Gastrocnemius medialis (tissue), 4 donors: ENCODE measurements around the gene TEX48. TPM values are rescaled to one million over a fixed set of nuclear protein-coding genes. Genes with fewer than 3 reads are reported as not detected.

Experiments used
- ATAC-seq, 2 donors: fragments of 150-250 bp; one replicate each; pipeline ENCODE4 v1.9.1; 2016
- DNase-seq, 2 donors: peaks; one replicate each; pipeline ENCODE4 v3.0.0-alpha.2; 2019
- H3K27ac ChIP-seq, 4 donors: fragments of 200-600 bp; sonication (generic); 1 replicate in 1 of 4; 2 replicates in 3 of 4; pipeline ENCODE4 v1.5.1; 2016 to 2018; ENCODE audit warnings: mild to moderate bottlenecking in 2 of 4, moderate library complexity in 1 of 4
- H3K27me3 ChIP-seq, 3 donors: fragments of 200-600 bp; sonication (generic) in 2 of 3; 1 replicate in 1 of 3; 2 replicates in 2 of 3; pipeline versions ENCODE4 v1.5.1 to v1.6.0; 2016 to 2019; ENCODE audit warnings: mild to moderate bottlenecking in 1 of 3, moderate library complexity in 1 of 3
- H3K36me3 ChIP-seq, 2 donors: fragments of 200-600 bp; sonication (generic) in 1 of 2; one replicate each; pipeline ENCODE4 v1.5.1; 2017 to 2018
- H3K4me1 ChIP-seq, 2 donors: fragments of 200-600 bp; sonication (generic) in 1 of 2; one replicate each; pipeline ENCODE4 v1.5.1; 2016 to 2017; ENCODE audit warnings: mild to moderate bottlenecking in 2 of 2
- H3K4me3 ChIP-seq, 4 donors: fragments of 200-600 bp; sonication (generic) in 3 of 4; 1 replicate in 1 of 4; 2 replicates in 3 of 4; pipeline ENCODE4 v1.5.1; 2016 to 2019; ENCODE audit warnings: mild to moderate bottlenecking in 2 of 4
- H3K9me3 ChIP-seq, 3 donors: fragments of 200-600 bp; sonication (generic) in 2 of 3; 1 replicate in 1 of 3; 2 replicates in 2 of 3; pipeline ENCODE4 v1.5.1; 2016 to 2019
- CTCF ChIP-seq, 5 experiments: fragments of 450-650 bp in 3 of 5; fragments of 200-600 bp in 2 of 5; sonication (generic) in 2 of 5; IDR thresholded peaks in 4 of 5; conservative IDR thresholded peaks in 1 of 5; 1 replicate in 4 of 5; 2 replicates in 1 of 5; pipeline ENCODE4 v1.5.1; 2016 to 2019; ENCODE audit warnings: antibody characterized with exemption in 5 of 5, mild to moderate bottlenecking in 3 of 5, moderate library complexity in 3 of 5
- POLR2A ChIP-seq, 2 donors: fragments of 450-650 bp; IDR thresholded peaks; one replicate each; pipeline ENCODE4 v1.6.1; 2017; ENCODE audit warnings: antibody characterized with exemption in 2 of 2, mild to moderate bottlenecking in 2 of 2, moderate library complexity in 2 of 2
- in situ Hi-C, 4 donors: fragments of 200-750 bp; cut with MboI; loops; one replicate each; pipeline versions ENCODE4 v1.15.0 to v1.8.0; 2017; ENCODE audit warnings: low sequenced_read_pairs in 4 of 4
- intact Hi-C: fragments of 100-400 bp; cut with DNase I; formaldehyde crosslinking; loops from one replicate; pipeline ENCODE4 v1.15.1; 2023; ENCODE audit warnings: low total_unique reads
- total RNA-seq, 4 donors: library from RNA; depleted of rRNA; stranded (reverse); fragments of >200 nt; gene quantifications; one replicate each; pipeline versions ENCODE4 v1.1.0 to v1.2.3, GENCODE V29; 2016

TEX48 gene
- total RNA-seq, 4 donors from 2014 or later, result not detected

GRCh38 chr9:114638404-114638803 is 43.6 kb downstream of the TEX48 start:
- ATAC-seq, result no peak
- in situ Hi-C loops, result loop anchor here in 1 of 4 donors (25.0 kb wide), 1 partner anchor 151 kb away; no protein-coding TSS in a partner anchor

GRCh38 chr9:114634387-114634786 is 47.6 kb downstream of the TEX48 start:
- in situ Hi-C loops (loop anchor here in 1 of 4 donors (25.0 kb wide), 1 partner anchor 147 kb away; no protein-coding TSS in a partner anchor), intact Hi-C loops (no loop called here)
- ATAC-seq (no peak), DNase-seq (no peak)
- Histone ChIP-seq H3K4me1 (no peaks in the 10 kb centered on the region), H3K27me3 (no peaks in the 10 kb centered on the region), H3K27ac (no peak overlapping the region), H3K4me3 (no peak overlapping the region), H3K36me3 (peaks cover 0 to 54% of the 10 kb centered on the region in 2 donors), H3K9me3 (no peaks in the 10 kb centered on the region)
- TF ChIP-seq CTCF (IDR thresholded peaks at IDR 0.05 in 4 of 5, conservative IDR thresholded peaks at IDR 0.05 in 1 of 5), result no peak
- TF ChIP-seq POLR2A (IDR thresholded peaks at IDR 0.05), result no peak

More at GRCh38 chr9:114638404-114638803, 43.6 kb downstream of the TEX48 start:
- H3K4me3 ChIP-seq, result no peak overlapping the region
- peaks cover 0 to 63% of the 10 kb centered on the region in 2 donors for H3K36me3 ChIP-seq
- intact Hi-C loops, result no loop called here
- H3K27me3 ChIP-seq, result no peaks in the 10 kb centered on the region
- no peak overlapping the region for H3K27ac ChIP-seq
- no peaks in the 10 kb centered on the region for H3K4me1 ChIP-seq
- no peak for TF ChIP-seq POLR2A (IDR thresholded peaks at IDR 0.05)
- no peak for TF ChIP-seq CTCF (IDR thresholded peaks at IDR 0.05 in 4 of 5, conservative IDR thresholded peaks at IDR 0.05 in 1 of 5)
- no peak for DNase-seq
- H3K9me3 ChIP-seq, result no peaks in the 10 kb centered on the region

- DNase-seq, result no peak
- Histone ChIP-seq H3K27ac (no peak overlapping the region), H3K4me3 (no peak overlapping the region), H3K4me1 (no peaks in the 10 kb centered on the region), H3K27me3 (no peaks in the 10 kb centered on the region), H3K36me3 (peaks cover 0 to 55% of the 10 kb centered on the region in 2 donors), H3K9me3 (no peaks in the 10 kb centered on the region)
- TF ChIP-seq POLR2A (IDR thresholded peaks at IDR 0.05) (no peak), CTCF (IDR thresholded peaks at IDR 0.05 in 4 of 5, conservative IDR thresholded peaks at IDR 0.05 in 1 of 5) (no peak)
- intact Hi-C loops (no loop called here), in situ Hi-C loops (loop anchor here in 1 of 4 donors (25.0 kb wide), 1 partner anchor 146 kb away; no protein-coding TSS in a partner anchor)
- ATAC-seq, result no peak
Observed at GRCh38 chr9:114633438-114634089, 48.4 kb downstream of the TEX48 start.

GRCh38 chr9:114631166-114631565 is 50.8 kb downstream of the TEX48 start:
- no peaks in the 10 kb centered on the region for H3K4me1 ChIP-seq
- DNase-seq, result no peak
- in situ Hi-C loops, result loop anchor here in 1 of 4 donors (25.0 kb wide), 1 partner anchor 144 kb away; no protein-coding TSS in a partner anchor
- no peaks in the 10 kb centered on the region for H3K27me3 ChIP-seq
- no peaks in the 10 kb centered on the region for H3K9me3 ChIP-seq
- ATAC-seq, result no peak
- intact Hi-C loops, result no loop called here
- H3K4me3 ChIP-seq, result no peak overlapping the region
- peaks cover 0 to 49% of the 10 kb centered on the region in 2 donors for H3K36me3 ChIP-seq
- no peak overlapping the region for H3K27ac ChIP-seq
- TF ChIP-seq POLR2A (IDR thresholded peaks at IDR 0.05) (no peak), CTCF (IDR thresholded peaks at IDR 0.05 in 4 of 5, conservative IDR thresholded peaks at IDR 0.05 in 1 of 5) (no peak)
